OCI-LY3 (cell line): ENCODE results near the gene EIF6.

ENCODE experiments used
- CTCF ChIP-seq: fragments of 200-600, 300-600 bp; sonication (generic); IDR thresholded peaks from 2 replicates; pipeline ENCODE4 v1.5.1; 2014; ENCODE audit warnings: antibody characterized with exemption, low read length, low read depth
- EZH2phosphoT487 ChIP-seq: fragments of 200-600 bp; shearing (Covaris generic); IDR thresholded peaks from 2 replicates; pipeline ENCODE4 v1.6.1; 2018; ENCODE audit warnings: antibody characterized with exemption, mixed run types, low read depth

GRCh38 chr20:35285806-35286076 is 1.2 kb upstream of the EIF6 start:
- TF ChIP-seq CTCF: no peak
- TF ChIP-seq EZH2phosphoT487: no peak
